Measurements from ENCODE around the gene ZNF581.

ZNF581 gene

GRCh38 chr19:55650126-55650557, 6.7 kb downstream of the ZNF581 start:
- H3K36me3 ChIP-seq: peaks cover 25% of the 10 kb centered on the region
- H3K9me3 ChIP-seq (ENCODE audit: severe bottlenecking): no peaks in the 10 kb centered on the region
- H3K4me3 ChIP-seq (ENCODE audit: low read depth, low read length): no peak overlapping the region
- no peak for TF ChIP-seq CTCF (IDR thresholded peaks at IDR 0.05; ENCODE audit: low read depth, low read length)
- H3K27me3 ChIP-seq (ENCODE audit: insufficient read depth, low read depth, severe bottlenecking): no peaks in the 10 kb centered on the region
- no peak for DNase-seq
- H3K27ac ChIP-seq: no peak overlapping the region

GRCh38 chr19:55650602-55651230, 7.3 kb downstream of the ZNF581 start:
- H3K27ac ChIP-seq: no peak overlapping the region
- no peak for TF ChIP-seq CTCF (IDR thresholded peaks at IDR 0.05; ENCODE audit: low read depth, low read length)

GRCh38 chr19:55651236-55651635, 7.8 kb downstream of the ZNF581 start:
- Histone ChIP-seq H3K9me3 (ENCODE audit: severe bottlenecking) (no peaks in the 10 kb centered on the region), H3K4me3 (ENCODE audit: low read depth, low read length) (no peak overlapping the region), H3K36me3 (peaks cover 29% of the 10 kb centered on the region), H3K27ac (no peak overlapping the region), H3K27me3 (ENCODE audit: insufficient read depth, low read depth, severe bottlenecking) (no peaks in the 10 kb centered on the region)
- no peak for TF ChIP-seq CTCF (IDR thresholded peaks at IDR 0.05; ENCODE audit: low read depth, low read length)
- no peak for DNase-seq

More at GRCh38 chr19:55650602-55651230, 7.3 kb downstream of the ZNF581 start:
- Histone ChIP-seq H3K27me3 (ENCODE audit: insufficient read depth, low read depth, severe bottlenecking) (no peaks in the 10 kb centered on the region), H3K9me3 (ENCODE audit: severe bottlenecking) (no peaks in the 10 kb centered on the region), H3K36me3 (peaks cover 24% of the 10 kb centered on the region), H3K4me3 (ENCODE audit: low read depth, low read length) (no peak overlapping the region)
- DNase-seq: no peak

GRCh38 chr19:55652311-55653128, 9.1 kb downstream of the ZNF581 start:
- H3K27ac ChIP-seq: no peak overlapping the region
- H3K4me3 ChIP-seq (ENCODE audit: low read depth, low read length): no peak overlapping the region
- no peak for DNase-seq
- H3K36me3 ChIP-seq: peaks cover 39% of the 10 kb centered on the region
- TF ChIP-seq CTCF (IDR thresholded peaks at IDR 0.05; ENCODE audit: low read depth, low read length): no peak
- no peaks in the 10 kb centered on the region for H3K9me3 ChIP-seq (ENCODE audit: severe bottlenecking)
- H3K27me3 ChIP-seq (ENCODE audit: insufficient read depth, low read depth, severe bottlenecking): no peaks in the 10 kb centered on the region

- peak; percentile 99 for DNase-seq
- Histone ChIP-seq H3K27me3 (ENCODE audit: insufficient read depth, low read depth, severe bottlenecking) (no peaks in the 10 kb centered on the region), H3K9me3 (ENCODE audit: severe bottlenecking) (no peaks in the 10 kb centered on the region), H3K36me3 (peaks cover 48% of the 10 kb centered on the region), H3K27ac (peak overlapping the region; percentile 99), H3K4me3 (ENCODE audit: low read depth, low read length) (peak overlapping the region; percentile 99)
- peak; percentile 98 for TF ChIP-seq CTCF (IDR thresholded peaks at IDR 0.05; ENCODE audit: low read depth, low read length)
These were observed 10.3 kb downstream of the ZNF581 start for GRCh38 chr19:55653651-55654322.

All from WERI-Rb-1 (cell line).